Endothelial cell of hepatic sinusoid (primary cell): Measurements from ENCODE around the gene ENTHD1.
"Not testable (repeated sequence)": the region's sequence is repeated elsewhere in the genome, so short reads cannot be mapped to it uniquely, and the experiment has no call there.

Source experiments
- in situ Hi-C: cut with HindIII; loops from 2 replicates; pipeline ENCODE4 v1.10.0; 2017; ENCODE audit warnings: low sequenced_read_pairs

Gene ENTHD1

DNA sequence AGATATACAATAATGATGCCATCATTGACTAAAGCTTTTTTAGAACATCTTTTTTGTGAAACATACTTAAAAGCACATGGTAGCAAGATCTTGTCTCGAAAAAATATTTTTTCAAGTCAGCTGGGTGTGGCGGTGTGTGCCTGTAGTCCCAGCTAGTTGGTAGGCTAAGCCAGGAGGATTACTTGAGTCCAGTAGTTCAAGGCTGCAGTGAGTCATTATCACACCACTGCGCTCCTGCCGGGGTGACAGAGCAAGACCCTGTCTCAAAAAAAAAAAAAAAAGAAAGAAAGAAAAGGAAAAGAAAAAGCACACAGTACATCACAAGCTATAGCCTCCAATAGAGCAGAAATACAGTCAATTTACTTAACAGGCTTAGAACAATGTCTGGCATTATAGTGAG lies 37.0 kb downstream of the ENTHD1 start:
- in situ Hi-C loops, result loop anchor here (5.0 kb wide), 2 partner anchors 54 to 66 kb away; no protein-coding TSS in a partner anchor

DNA sequence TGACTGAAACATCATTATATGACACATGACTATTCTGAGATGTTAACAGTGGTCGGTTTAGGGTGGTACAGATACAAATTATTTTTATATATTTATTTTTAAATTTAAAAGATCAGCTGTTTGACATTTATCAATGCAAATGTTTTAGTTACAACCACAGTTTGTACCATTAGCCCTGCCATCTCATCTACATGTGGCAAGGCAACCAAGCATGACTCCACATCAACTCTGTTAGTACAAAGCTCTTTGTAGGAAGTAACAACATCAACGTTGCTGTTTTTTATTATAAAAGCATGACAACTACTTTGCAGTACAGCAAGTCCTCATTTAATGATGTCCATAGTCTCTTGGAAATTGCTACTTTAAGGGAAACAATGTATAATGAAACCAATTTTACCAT lies 40.8 kb downstream of the ENTHD1 start:
- in situ Hi-C loops, result no loop called here

DNA sequence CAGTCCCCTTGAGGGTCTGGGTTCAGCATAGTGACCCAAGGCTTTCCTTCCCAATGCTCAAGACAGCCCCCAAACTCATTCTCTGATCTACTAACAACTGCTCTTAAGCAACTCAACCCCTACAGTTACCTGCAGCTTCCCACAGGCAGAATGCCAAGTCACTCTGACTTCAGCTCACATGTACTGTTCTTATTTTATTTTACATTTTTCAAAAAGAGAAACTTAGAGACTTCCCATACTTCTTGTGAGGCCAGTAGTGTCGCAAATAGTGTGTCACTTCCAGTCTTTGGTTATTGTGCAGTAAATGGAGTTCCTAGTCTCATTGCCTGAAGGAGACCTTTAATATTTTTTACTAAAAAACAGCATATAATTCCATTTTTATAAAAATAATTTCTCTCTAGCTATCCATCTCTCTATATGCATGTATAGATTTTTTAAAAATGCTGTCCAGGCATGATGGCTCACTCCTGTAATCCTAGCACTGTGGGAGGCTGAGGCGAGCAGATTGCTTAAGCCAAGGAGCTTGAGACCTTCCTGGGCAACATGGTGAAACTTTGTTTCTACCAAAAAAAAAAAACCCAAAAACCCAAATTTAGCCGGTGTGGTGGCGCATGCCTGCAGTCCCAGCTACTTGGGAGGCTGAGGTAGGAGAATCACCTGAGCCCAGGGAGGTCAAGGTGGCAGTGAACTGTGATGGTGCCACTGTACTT lies 41.8 kb downstream of the ENTHD1 start:
- in situ Hi-C loops, result no loop called here

DNA sequence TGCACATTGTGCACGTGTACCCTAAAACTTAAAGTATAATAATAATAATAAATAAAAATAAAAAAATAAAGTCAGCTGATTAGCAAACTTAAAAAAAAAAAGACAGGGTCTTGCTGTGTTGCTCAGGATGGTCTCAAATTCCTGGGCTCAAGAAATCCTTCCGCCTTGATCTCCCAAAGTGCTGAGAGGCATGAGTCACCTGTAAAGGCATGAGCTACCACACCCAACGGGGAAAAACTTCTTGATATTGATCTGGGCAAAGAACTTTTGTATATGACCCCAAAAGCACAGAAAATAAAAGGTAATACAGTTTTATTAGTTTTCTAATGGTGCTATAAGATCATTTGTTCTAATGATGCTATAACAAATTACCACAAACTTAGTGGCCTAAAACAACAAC lies 46.1 kb downstream of the ENTHD1 start:
- in situ Hi-C loops, result no loop called here

DNA sequence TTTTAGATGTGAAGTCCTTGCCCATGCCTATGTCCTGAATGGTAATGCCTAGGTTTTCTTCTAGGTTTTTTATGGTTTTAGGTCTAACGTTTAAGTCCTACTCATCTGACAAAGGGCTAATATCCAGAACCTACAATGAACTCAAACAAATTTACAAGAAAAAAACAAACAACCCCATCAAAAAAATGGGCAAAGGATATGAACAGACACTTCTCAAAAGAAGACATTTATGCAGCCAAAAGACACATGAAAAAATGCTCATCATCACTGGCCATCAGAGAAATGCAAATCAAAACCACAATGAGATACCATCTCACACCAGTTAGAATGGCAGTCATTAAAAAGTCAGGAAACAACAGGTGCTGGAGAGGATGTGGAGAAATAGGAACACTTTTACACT lies 47.0 kb downstream of the ENTHD1 start:
- in situ Hi-C loops, result not testable (repeated sequence)

DNA sequence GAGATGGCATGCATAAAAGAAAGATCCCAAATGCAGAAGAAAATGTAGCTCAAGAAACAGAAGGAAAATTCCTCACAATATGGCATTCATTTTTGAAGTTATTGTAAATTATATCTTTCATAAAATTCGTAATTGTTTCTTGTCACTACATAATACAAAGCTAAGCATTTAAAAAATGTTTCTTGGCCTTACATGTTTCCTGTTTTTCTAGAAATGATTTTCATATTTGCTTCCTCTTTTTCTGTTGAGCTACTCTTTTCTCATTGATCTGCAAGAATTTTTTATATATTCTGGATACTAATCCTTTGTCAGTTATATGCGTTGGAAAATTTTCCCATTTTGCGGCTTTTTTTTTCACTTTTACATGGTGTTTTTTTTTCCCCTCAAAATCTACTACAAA lies 48.0 kb downstream of the ENTHD1 start:
- in situ Hi-C loops, result no loop called here

DNA sequence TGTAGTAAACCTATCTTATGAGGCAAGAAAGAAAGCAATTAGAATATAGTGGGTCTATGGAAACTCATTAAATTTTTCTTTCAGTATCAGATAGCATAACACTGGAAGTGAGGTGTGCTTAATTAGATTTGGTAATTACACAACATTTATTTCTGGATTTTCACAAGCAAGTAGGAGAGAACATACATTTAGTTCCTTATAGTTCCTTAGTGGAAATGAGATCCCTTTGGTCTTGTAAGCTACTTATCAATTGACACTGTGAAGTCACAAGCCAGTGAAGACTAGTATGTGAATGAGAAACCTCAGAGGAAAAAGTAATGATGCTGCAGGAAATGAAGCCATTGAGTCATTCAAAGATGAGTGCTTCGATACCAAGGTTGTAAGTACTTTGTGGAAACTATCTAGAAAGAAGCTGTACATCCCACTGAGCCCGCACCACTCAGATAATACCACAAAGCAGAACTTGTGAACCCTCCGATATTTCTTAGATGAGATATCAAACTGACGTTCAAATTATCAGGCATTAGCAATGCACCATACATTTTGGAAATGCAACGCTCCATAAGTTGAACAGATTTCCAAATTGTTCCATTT lies 53.5 kb downstream of the ENTHD1 start:
- in situ Hi-C loops, result no loop called here

DNA sequence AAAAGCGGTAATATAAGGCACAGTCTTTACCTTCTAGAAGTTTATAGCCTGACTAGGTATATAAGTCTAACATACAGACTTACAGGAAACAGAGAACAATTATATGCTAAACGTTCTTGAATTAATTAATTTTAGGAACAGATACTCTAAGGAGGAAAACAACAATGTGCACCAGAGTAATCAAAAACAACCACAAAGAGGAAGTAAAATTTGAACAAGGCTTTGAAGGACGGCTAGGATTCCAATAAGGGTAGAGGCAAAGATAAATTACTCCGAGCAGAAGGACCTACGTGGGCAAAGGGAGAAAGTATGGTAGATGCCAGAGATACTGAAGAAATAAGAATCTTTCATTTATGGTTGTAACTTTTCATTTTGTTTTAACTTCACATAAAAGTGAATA lies 54.4 kb downstream of the ENTHD1 start:
- in situ Hi-C loops, result no loop called here

DNA sequence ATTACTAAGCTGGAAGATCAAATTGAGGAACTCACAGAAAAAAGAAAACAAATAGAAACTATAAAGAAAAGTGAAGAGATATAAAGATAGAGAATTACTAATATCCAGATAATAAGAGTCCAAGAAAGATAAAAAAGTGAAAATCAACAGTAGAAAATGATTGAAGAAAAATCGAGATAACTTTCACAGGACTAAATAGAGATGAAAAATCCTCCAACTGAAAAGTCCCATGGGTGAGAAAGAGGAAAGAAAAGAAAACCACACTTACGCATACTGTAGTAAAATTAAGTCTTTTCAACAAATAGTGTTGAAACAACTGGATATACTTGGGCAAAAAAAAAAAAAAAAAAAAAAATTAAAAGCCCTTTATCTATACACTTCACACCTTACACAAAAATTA lies 60.0 kb downstream of the ENTHD1 start:
- in situ Hi-C loops, result no loop called here

DNA sequence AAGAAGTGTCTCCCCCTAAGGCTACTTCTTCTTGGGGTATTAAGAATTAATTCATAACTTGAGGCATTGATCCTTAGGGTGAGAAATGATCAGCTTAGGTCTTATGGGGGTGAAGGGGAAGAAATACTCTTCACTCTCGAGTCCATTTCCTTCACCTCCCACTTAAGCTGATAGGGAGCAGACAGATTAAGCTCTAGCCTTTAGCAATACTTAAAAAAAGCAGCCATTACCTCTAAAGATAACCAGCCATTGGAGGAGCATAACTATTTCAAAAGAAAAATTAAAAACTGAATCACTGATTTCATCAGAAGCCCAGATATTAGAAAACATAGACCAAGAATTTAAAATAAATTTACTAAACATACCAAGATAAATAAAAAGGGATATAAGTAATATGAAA lies 60.5 kb downstream of the ENTHD1 start:
- in situ Hi-C loops, result no loop called here

DNA sequence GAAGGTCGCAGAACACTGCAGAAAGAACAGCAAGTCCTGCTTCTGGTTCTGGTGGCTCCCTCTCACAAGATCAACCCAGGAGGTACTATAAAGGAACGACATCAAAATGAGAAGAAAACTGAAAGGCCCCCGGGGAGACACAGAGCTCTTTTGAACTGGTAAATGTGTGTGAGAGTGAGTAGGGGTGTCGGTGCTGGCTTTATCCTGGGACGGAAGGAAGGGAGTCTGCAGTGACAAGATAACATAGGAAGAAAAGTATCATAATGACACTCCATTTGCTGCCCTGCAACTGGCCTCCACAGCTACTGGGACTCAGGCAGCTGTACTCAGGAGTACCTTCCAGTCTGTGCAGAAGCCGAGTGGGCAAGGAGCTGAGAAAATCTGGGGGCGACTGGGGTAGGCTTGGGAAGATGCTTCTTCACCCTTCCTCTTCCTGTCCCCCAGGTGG lies 60.9 kb downstream of the ENTHD1 start:
- in situ Hi-C loops, result no loop called here

DNA sequence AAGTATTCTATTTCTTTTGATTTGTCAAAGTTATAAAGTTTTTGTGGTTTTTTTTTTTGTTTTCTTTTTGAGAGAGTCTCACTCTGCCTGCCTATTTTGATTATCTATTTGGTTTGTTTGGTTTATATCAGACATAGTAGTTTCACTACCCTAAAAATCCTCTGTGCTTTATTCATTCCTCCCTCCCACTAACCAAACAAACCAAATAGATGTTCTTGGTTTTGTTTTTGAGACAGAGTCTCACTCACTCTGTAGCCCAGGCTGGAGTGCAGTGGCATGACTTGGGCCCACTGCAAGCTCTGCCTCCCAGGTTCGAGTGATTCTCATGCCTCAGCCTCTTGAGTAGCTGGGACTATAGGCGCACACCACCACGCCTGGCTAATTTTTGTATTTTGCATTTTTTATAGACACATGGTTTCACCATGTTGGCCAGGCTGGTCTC lies 67.9 kb downstream of the ENTHD1 start:
- in situ Hi-C loops, result no loop called here

DNA sequence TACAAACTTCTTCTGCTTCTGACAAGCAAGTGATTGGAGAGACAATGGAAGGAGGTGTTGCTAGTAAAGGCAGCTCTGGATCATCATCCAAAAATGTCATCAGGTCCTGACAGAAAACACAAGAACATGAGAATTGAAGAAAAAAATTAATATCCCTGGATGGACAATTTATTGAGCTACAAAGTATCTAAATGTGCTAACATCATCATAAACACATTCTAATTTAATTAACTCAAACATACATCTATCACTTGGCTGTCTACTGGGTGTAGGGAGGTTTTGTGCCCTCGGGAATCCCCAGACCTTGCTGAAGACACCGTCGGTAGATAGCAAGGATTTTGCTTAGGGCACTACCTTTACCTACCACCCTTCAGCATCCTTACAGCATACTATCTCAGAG lies 72.6 kb downstream of the ENTHD1 start:
- in situ Hi-C loops, result no loop called here

DNA sequence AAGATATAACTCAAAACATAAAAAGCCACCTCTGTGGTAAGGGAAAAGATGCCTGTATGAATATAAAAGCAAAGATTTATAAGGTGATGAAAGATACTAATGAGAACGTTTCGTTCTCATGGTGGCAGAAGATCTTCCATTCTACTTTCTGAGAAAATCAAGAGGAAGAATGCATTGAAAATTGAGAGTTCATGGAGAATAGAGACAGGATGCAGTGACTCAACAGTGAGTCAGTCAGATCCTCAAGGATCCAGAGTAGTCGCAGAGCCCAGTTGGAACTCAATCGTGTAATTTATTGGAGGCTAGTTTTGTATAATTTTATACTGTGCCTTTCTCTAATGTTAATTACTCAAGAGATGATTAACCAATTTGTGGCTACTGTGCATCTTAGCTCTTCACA lies 73.3 kb downstream of the ENTHD1 start:
- in situ Hi-C loops, result no loop called here

DNA sequence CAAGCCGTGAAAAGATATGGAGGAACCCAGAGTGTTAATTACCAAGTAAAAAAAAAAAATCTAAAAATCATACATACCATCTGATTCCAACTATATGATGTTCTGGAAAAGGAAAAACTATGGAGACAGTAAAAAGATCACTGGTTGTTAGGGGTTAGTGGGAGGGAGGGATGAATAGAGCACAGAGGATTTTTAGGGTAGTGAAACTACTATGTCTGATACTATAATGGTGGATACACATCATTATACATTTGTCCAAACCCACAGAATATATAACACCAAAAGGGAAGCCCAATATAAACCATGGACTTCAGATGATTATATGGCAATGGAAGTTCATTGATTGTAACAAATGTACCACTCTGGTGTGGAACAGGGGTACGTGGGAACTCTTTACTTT lies 74.1 kb downstream of the ENTHD1 start:
- in situ Hi-C loops, result no loop called here

DNA sequence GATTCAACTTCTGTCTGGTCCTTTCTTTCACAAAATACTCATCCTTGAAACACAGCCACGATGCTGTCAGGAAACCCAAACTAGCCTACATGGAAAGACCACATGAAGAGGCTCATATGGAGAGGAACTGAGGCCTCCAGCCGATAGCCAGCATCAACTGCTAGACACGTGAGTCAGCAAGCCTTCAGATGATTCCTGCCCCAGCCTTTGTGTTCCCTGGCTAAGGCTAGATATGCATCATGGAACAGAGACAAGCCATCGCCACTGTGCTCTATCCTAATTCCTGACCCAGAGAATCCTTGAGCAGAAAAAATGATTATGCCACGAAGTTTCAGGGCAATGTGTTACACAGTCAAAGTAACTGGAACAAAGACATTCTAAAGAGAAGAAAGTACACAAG lies 75.5 kb downstream of the ENTHD1 start:
- in situ Hi-C loops, result no loop called here

DNA sequence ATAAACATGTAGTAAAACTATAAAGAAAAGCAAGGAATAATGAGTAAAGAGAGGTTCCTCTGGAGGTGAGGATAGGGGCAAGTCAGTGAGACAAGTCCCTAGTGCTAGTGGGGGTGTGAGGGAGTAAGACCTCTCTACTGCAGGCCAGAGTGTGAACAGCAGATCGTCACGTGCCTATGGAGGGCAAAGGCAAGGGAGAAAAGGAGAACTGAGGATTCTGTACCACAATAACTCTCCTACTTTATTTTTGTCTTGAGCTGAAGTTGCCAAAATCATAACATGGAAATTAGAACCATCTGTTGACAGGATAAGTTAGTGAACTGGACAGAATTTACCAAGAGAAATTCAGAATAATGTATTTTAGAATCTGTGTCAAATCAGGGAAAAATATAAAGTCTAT lies 77.6 kb downstream of the ENTHD1 start:
- in situ Hi-C loops, result no loop called here

DNA sequence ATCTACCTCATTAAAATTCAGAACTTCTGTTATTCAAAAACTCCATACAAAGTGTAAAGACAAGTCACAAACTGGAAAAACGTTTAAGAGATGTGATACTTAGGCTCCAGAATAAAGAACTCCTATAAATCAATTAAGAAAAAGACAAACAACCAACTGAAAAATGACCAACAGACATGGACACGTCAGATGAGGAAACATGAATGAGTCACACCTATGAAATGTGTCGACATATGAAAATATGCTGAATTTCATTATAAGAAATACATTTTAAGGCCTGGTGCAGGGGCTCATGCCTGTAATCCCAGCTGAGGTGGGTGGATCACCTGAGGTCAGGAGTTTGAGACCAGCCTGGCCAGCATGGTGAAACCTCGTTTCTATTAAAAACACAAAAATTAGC lies 78.7 kb downstream of the ENTHD1 start:
- in situ Hi-C loops, result no loop called here

DNA sequence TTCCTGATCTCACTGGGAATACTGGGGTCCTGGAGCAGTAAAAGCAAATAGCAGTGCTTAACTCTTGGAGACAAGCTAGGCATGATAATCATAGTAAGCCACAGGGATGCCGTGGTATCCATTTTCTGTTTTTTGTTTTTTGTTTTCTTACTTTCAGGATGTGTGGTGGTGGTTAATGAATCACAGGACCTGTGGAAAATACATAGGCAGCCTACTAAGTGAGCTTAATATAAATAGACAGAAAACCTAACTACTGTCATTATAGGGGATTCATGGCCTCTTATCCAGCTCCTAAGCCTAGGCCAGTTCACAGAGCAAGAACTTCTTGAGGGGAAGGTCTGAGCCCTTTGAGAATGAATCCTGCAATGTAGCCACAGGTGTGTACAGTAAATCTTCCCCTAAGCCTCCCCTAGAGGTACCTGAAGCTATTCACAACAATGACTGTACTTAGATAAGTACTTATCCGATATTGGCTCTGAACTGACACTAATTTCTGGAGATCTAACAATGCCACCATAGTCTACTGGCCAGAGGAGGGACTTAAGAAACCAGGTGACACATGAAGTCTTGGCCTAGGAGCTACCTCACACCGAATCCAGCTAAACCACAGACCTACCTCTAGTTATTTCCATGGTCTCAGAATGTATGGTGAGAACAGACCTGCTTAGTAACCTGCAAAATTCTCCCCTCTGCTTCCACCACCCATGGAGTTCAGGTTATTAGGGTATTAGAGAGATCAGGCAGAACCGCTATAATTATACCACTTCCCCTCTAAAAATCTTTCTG lies 83.6 kb downstream of the ENTHD1 start:
- in situ Hi-C loops, result no loop called here

DNA sequence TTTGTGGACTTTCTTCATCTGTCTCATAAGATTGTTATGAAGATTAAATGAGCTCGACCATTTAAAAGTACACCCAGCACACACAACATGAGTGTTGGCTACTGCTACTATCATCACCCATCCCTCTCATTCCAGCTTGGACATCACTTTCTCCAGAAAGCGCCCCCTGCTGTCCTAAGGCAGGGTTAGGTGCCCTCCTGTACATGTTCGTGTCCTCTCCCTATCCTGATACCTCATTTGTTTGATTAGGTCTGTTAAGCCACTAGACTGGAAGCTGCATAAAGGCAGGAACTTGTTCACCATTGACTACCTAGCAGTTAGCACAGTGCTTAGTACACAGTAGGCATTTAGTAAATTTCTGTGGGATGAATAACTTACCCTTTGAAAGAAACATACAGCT lies 85.5 kb downstream of the ENTHD1 start:
- in situ Hi-C loops, result no loop called here

DNA sequence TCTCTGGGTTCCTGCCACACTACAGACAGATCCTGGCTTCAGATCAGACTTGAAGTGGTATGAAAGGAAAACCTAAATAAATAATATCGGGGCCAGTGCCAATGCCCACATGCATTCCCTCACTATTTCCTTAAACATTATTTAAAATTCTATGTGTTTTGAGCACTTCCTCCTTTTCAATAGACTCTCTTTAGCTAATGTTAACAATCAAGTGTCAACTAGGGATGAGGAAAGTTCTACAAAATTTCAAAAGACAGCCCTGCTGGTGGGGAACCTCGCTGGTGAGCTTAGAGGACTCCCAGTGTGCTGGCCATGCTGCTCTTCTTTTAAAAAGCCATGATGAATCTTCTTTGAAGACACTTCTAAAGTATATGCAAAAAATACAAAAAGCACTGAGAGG lies 87.5 kb downstream of the ENTHD1 start:
- in situ Hi-C loops, result no loop called here

DNA sequence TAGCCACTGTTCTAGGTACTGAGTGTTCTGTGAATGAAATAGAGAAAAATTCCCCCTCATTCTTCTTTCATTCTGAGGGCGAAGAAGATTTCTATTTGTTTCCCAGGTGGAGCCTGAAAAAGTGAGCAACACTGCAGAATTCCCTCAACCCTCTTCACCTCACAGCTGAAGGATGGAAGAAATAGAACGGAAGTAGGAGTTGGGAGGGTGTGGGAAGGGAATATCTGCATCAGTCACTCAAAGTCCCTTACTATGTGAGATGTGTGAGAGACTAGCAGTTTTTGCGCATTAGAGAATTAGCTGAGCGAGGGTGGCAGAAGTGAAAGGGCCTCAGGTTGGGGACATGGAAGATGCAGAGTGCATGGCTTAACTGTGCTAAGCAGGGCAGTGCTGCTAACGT lies 88.4 kb downstream of the ENTHD1 start:
- in situ Hi-C loops, result no loop called here
